ES-I3 (cell line): ENCODE results near the gene RPS6KB2.

Experiments used
- H3K36me3 ChIP-seq: 2 replicates; pipeline ENCODE4 v1.6.1; 2013; ENCODE audit warnings: mild to moderate bottlenecking, low read length, control low read depth, moderate library complexity; ENCODE audit not compliant: insufficient read depth
- H3K4me1 ChIP-seq: 2 replicates; pipeline ENCODE4 v1.6.1; 2013; ENCODE audit warnings: mild to moderate bottlenecking, control low read depth, low read length; ENCODE audit not compliant: insufficient read depth
- H3K9ac ChIP-seq: 2 replicates; pipeline ENCODE4 v1.6.1; 2013; ENCODE audit warnings: low read depth, mild to moderate bottlenecking, low read length, moderate library complexity
- H3K9me3 ChIP-seq: 2 replicates; pipeline ENCODE4 v1.6.1; 2013; ENCODE audit warnings: mild to moderate bottlenecking, low read length, moderate library complexity; ENCODE audit not compliant: control insufficient read depth, insufficient read depth

Gene RPS6KB2

GRCh38 chr11:67410984-67411784, 17.1 kb upstream of the RPS6KB2 start:
- H3K9me3 ChIP-seq, result no peaks in the 10 kb centered on the region
- H3K4me1 ChIP-seq, result peaks cover 6% of the 10 kb centered on the region; the same call in 1 of the 2 replicates
- H3K36me3 ChIP-seq, result no peaks in the 10 kb centered on the region
- no peak overlapping the region for H3K9ac ChIP-seq

DNA sequence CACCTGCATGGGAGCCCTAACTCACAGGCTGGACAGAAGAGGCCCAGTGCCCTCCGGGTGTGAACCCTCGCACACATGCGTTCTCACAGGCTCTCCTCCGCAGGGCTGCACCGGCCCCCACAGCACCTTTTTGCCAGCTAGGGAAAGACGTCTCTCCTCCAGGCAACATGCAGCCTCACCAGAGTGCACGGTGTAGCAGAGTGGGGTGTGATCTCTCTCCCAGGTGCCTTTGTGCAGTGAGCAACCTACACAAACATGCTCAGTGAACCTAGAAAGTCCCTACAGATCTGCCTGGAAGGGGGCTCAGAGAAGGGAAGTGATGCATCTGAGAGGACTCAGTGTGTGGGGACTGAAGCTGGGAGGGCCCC, 16.5 kb upstream of the RPS6KB2 start:
- Histone ChIP-seq H3K9ac (no peak overlapping the region), H3K4me1 (peaks cover 8% of the 10 kb centered on the region; the same call in 1 of the 2 replicates), H3K9me3 (no peaks in the 10 kb centered on the region), H3K36me3 (no peaks in the 10 kb centered on the region)

- no peaks in the 10 kb centered on the region for H3K36me3 ChIP-seq
- H3K4me1 ChIP-seq, result peaks cover 8% of the 10 kb centered on the region; the same call in 1 of the 2 replicates
- no peak overlapping the region for H3K9ac ChIP-seq
- H3K9me3 ChIP-seq, result no peaks in the 10 kb centered on the region
Observed at GRCh38 chr11:67412495-67413179, 15.7 kb upstream of the RPS6KB2 start.

DNA sequence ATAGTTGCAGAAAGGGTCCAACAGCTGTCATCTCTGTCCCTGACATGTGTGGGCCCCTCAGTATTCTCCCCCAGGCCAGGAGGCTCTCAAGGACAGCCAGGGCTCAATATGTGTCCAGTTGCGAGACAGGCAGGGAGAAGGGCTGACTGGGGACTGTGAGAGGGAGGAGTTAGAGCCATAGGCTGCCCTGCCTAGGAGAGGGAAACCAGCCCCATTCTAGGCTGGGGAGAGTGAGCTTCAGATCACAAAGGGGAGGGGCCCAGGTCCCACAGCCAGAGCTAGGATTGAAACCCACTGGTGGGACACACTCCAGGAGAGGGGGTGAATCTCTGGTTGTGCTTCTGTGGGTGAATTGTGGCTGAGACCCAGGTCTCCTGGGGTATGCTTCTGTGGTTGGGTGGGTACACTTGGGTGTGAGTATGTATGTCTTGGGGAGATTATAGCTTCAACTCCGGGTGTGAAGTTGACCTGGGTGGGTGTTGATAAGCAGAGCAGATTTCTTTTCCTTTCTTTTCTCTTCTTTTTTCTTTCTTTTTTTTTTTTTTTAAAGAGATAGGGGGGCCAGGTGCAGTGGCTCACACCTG, 14.9 kb upstream of the RPS6KB2 start:
- Histone ChIP-seq H3K9me3 (no peaks in the 10 kb centered on the region), H3K4me1 (peaks cover 8% of the 10 kb centered on the region; the same call in 1 of the 2 replicates), H3K9ac (no peak overlapping the region), H3K36me3 (no peaks in the 10 kb centered on the region)

DNA sequence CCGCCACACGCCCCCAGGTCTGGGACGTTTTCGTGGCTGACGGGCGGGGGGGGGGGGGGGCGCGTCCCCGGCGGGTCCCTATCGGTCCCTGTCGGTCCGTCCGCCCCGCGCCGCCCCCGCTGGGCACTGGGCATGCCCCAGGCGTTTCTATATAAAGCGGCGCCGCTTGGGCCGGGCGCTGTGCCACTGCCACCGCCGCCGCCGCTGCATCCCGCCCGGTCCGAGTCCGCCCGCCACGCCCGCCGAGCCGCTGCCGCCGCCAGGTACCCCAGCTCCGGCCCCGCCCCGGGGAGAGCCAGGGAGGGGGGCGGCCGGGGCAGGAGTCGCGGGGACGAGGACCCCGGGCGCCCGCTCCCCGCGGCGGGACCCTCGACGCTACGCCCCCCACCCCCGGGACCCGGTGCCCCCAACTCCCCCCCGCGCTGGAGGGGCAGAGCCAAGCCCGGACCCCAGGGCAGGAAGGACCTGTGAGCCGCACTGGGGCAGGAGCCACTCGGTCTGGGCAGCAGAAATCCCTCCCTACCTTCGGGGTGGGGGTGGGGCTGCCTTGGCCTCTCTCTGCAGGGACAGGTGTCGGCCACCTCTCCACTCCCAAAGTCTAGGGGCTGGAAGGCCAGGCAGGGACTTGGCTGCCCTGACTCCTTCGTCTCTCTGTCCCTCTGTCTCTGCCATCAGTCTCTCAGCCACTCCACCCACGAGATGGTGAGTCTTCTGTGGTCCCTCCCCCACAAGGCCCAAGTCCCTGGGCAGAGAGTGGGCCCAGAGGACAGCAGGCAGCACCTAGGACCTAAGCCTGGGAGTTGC, 12.6 kb upstream of the RPS6KB2 start, which contains the start of gene CARNS1:
CARNS1 (plus strand) TSS at position 178 of the 804 bp plus-strand sequence; CDS start at position 700, 522 bp downstream.
- Histone ChIP-seq H3K9ac (peak within 1 kb of the TSS; percentile 53; the same call in 1 of the 2 replicates), H3K4me1 (peaks cover 8% of the 10 kb centered on the region; the same call in 1 of the 2 replicates), H3K36me3 (no peaks in the 10 kb centered on the region), H3K9me3 (no peaks in the 10 kb centered on the region)

DNA sequence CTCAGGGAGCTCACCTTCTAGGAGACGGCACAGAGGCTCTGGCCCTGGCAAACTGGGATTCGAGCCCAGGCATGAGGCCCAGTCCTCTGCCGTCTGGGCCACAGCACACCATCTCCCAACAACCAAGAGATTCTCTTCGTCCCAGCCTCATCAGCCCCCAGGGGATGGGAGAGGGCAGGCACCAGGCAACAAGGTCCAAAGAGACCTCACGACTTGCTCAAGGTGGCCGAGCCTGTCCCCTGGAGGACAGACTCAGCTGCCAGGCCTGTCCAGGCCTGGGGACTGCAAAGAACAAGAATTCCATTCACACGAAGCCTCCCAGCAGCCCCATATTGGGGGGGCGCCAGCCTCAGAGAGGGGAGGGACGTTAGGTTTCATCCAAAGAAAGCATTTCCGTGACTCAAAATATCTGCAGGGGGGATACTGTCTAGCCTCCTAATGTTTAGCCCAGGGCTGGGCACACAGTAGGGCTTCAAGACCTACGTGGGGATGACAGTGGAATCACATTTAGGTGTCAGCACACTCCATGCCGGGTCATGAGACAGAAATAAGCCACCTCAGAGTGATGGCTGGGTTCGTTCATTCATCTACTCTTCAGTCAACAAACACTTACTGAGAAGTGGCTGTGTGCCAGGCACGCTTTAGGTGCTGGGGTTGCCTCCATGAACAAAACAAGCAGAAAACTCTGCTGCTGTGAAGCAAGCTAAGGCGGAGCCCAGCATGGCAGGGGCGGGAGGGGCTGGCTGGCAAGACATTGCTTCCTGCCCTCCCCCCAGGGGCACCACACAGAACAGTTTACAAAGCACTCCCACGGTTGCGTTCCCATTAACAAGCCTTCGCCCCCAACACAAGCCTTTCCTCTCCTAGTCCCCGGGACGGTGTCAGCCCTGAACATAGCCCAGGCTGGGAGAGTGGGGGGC, 11.6 kb upstream of the RPS6KB2 start:
- no peaks in the 10 kb centered on the region for H3K36me3 ChIP-seq
- no peaks in the 10 kb centered on the region for H3K9me3 ChIP-seq
- H3K9ac ChIP-seq, result no peak overlapping the region
- H3K4me1 ChIP-seq, result peaks cover 8% of the 10 kb centered on the region; the same call in 1 of the 2 replicates

DNA sequence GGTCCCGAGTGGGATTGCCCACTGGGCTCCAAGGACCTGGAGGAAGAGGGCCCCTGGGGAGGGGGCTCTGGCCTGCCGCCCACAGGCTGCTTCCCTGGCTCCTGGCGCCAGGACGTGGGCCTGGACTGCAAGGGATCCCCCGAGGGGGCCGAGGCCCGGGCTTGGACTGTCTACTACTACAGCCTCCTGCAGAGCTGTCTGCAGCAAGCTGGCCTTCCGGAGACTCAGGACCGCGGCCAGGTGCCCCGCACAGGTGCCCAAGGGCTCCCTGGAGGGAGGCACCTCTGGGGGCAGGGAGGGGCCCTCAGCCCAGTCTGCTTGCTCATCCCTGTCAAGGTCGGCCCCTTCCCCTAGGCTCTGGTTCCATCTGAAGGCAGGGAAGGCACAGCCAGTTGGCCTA, 10.9 kb upstream of the RPS6KB2 start:
- Histone ChIP-seq H3K4me1 (peaks cover 8% of the 10 kb centered on the region; the same call in 1 of the 2 replicates), H3K36me3 (no peaks in the 10 kb centered on the region), H3K9me3 (no peaks in the 10 kb centered on the region), H3K9ac (no peak overlapping the region)

- Histone ChIP-seq H3K36me3 (no peaks in the 10 kb centered on the region), H3K9ac (no peak overlapping the region), H3K9me3 (no peaks in the 10 kb centered on the region), H3K4me1 (peaks cover 11% of the 10 kb centered on the region; the same call in 1 of the 2 replicates)
Observed at GRCh38 chr11:67418476-67419281, 9.6 kb upstream of the RPS6KB2 start.

- Histone ChIP-seq H3K4me1 (peaks cover 11% of the 10 kb centered on the region; the same call in 1 of the 2 replicates), H3K9ac (no peak overlapping the region), H3K9me3 (no peaks in the 10 kb centered on the region), H3K36me3 (no peaks in the 10 kb centered on the region)
Observed at GRCh38 chr11:67419325-67420049, 8.8 kb upstream of the RPS6KB2 start.

GRCh38 chr11:67420147-67420645, 8.1 kb upstream of the RPS6KB2 start:
- H3K9ac ChIP-seq, result peak overlapping the region; percentile 58
- H3K4me1 ChIP-seq, result peaks cover 11% of the 10 kb centered on the region; the same call in 1 of the 2 replicates
- no peaks in the 10 kb centered on the region for H3K9me3 ChIP-seq
- H3K36me3 ChIP-seq, result no peaks in the 10 kb centered on the region

- Histone ChIP-seq H3K9me3 (no peaks in the 10 kb centered on the region), H3K9ac (peak overlapping the region; percentile 58), H3K36me3 (no peaks in the 10 kb centered on the region), H3K4me1 (peaks cover 11% of the 10 kb centered on the region; the same call in 1 of the 2 replicates)
Observed at GRCh38 chr11:67420646-67421429, 7.5 kb upstream of the RPS6KB2 start.
